SH-SY5Y (cell line): ENCODE measurements around the gene SRPK3.

Experiments used
- GATA2 ChIP-seq: IDR thresholded peaks from 2 replicates; pipeline ENCODE4 v1.6.1; 2011; ENCODE audit warnings: mild to moderate bottlenecking, low read depth, low read length
- GATA3 ChIP-seq: IDR thresholded peaks from 2 replicates; pipeline ENCODE4 v1.6.1; 2011; ENCODE audit warnings: low read depth, mild to moderate bottlenecking, low read length, moderate library complexity

DNA sequence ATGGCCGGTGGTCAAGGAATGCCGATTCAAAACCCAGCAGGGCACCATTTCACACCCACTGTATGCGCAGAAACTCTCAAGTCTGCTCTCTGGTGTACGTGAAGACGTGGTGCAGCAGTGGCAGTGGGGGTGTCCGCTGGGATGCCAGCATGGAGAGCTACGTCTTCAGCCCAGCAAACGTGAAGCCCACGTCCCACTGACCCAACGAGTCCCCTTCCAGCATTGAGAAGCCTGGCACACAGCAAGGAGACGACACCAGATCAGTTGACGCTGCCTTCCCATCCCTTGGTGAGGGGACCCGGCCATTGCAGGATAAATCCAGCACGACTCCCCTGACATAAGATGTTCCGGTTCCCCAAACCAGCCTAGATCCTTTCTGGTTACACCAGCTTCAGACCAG, 19.0 kb upstream of the SRPK3 start:
- TF ChIP-seq GATA2: no peak
- TF ChIP-seq GATA3: no peak
